ENCODE data around the gene PLXND1.

- TF ChIP-seq GATA2 (IDR thresholded peaks at IDR 0.05; ENCODE audit: low read depth, low read length) (no peak), GATA3 (IDR thresholded peaks at IDR 0.05; ENCODE audit: low read depth, low read length) (no peak)
Observed at GRCh38 chr3:129633751-129634481, 27.4 kb upstream of the PLXND1 start.
